Activated naive CD8-positive, alpha-beta T cell treated with anti-CD3 and anti-CD28 coated beads, Interleukin-2, amount 10 ng/mL, durations not matched to agents 7 days and 5 days (primary cell): ENCODE measurements around the gene ADCY9. TPM values are rescaled to one million over a fixed set of nuclear protein-coding genes. Genes with fewer than 3 reads are reported as not detected.
A peak's percentile ranks its signal among the peaks of the same experiment; 100 is the strongest.

Source experiments
- ATAC-seq: fragments of 150-1000 bp; cut with Tn5 transposase; one replicate; pipeline ENCODE4 v1.10.0; 2021; ENCODE audit warnings: low read depth, moderate library complexity
- POLR2A ChIA-PET: fragments of 350-600 bp; sonication (Branson Sonifier 250); formaldehyde crosslinking; loops from one replicate; lab custom pipeline; 2021; ENCODE audit warnings: antibody characterized with exemption; lab: Charles Lee
- DNase-seq: peaks from one replicate; pipeline ENCODE4 v3.0.0; 2021
- H3K27ac Mint-ChIP-seq: one replicate; pipeline ENCODE4 v1.8.0; 2022; ENCODE audit warnings: mild to moderate bottlenecking, mixed read lengths
- H3K27me3 Mint-ChIP-seq: one replicate; pipeline ENCODE4 v1.8.0; 2022; ENCODE audit warnings: mild to moderate bottlenecking, moderate library complexity, mixed read lengths
- H3K36me3 Mint-ChIP-seq: one replicate; pipeline ENCODE4 v1.8.0; 2021; ENCODE audit warnings: mild to moderate bottlenecking, mixed read lengths
- H3K4me1 Mint-ChIP-seq: one replicate; pipeline ENCODE4 v1.8.0; 2021; ENCODE audit warnings: mixed read lengths
- H3K4me3 Mint-ChIP-seq: one replicate; pipeline ENCODE4 v1.8.0; 2022; ENCODE audit warnings: mild to moderate bottlenecking, moderate library complexity, mixed read lengths
- H3K9me3 Mint-ChIP-seq: one replicate; pipeline ENCODE4 v1.8.0; 2021; ENCODE audit warnings: mixed read lengths
- total RNA-seq, 2 experiments: library from RNA; stranded (reverse); gene quantifications; one replicate each; pipeline ENCODE4 v1.2.3, GENCODE V29; 2021

ADCY9 gene
- total RNA-seq, 2 experiments from 2014 or later, result 9.9 to 10.1 TPM

- POLR2A ChIA-PET, result no interaction called here
- no peaks in the 10 kb centered on the region for H3K36me3 Mint-ChIP-seq
Observed at GRCh38 chr16:3986235-3986544, 130.1 kb downstream of the ADCY9 start.

GRCh38 chr16:3984111-3985060 is 131.9 kb downstream of the ADCY9 start:
- Mint-ChIP-seq H3K27me3 (peaks cover 1% of the 10 kb centered on the region), H3K36me3 (no peaks in the 10 kb centered on the region), H3K4me1 (peaks cover 1% of the 10 kb centered on the region), H3K4me3 (no peak overlapping the region), H3K27ac (no peak overlapping the region), H3K9me3 (no peaks in the 10 kb centered on the region)
- ATAC-seq (no peak), DNase-seq (no peak)
- POLR2A ChIA-PET, result no interaction called here

More at GRCh38 chr16:3986235-3986544, 130.1 kb downstream of the ADCY9 start:
- no peak overlapping the region for H3K27ac Mint-ChIP-seq
- DNase-seq, result no peak
- ATAC-seq, result no peak
- H3K4me1 Mint-ChIP-seq, result peaks cover 1% of the 10 kb centered on the region
- H3K4me3 Mint-ChIP-seq, result no peak overlapping the region
- H3K27me3 Mint-ChIP-seq, result peaks cover 1% of the 10 kb centered on the region
- no peaks in the 10 kb centered on the region for H3K9me3 Mint-ChIP-seq

GRCh38 chr16:3983081-3983520 is 133.1 kb downstream of the ADCY9 start:
- H3K27ac Mint-ChIP-seq, result no peak overlapping the region
- POLR2A ChIA-PET, result interaction anchor here (0.6 to 1.0 kb wide), 2 partner anchors 16 to 270 kb away, joined by 4 read pairs; no protein-coding TSS in a partner anchor
- H3K36me3 Mint-ChIP-seq, result peaks cover 1% of the 10 kb centered on the region
- H3K4me1 Mint-ChIP-seq, result peaks cover 1% of the 10 kb centered on the region
- peaks cover 1% of the 10 kb centered on the region for H3K27me3 Mint-ChIP-seq
- no peak overlapping the region for H3K4me3 Mint-ChIP-seq
- ATAC-seq, result peak; percentile 82
- H3K9me3 Mint-ChIP-seq, result no peaks in the 10 kb centered on the region
- peak; percentile 46 for DNase-seq

- peaks cover 1% of the 10 kb centered on the region for H3K4me1 Mint-ChIP-seq
- no peak overlapping the region for H3K27ac Mint-ChIP-seq
- POLR2A ChIA-PET, result no interaction called here
- H3K4me3 Mint-ChIP-seq, result no peak overlapping the region
- ATAC-seq, result no peak
- no peak for DNase-seq
- H3K27me3 Mint-ChIP-seq, result no peaks in the 10 kb centered on the region
- no peaks in the 10 kb centered on the region for H3K9me3 Mint-ChIP-seq
- peaks cover 1% of the 10 kb centered on the region for H3K36me3 Mint-ChIP-seq
Observed at GRCh38 chr16:3982216-3982615, 134.0 kb downstream of the ADCY9 start.

- H3K27ac Mint-ChIP-seq, result no peak overlapping the region
- DNase-seq (no peak), ATAC-seq (no peak)
- H3K4me3 Mint-ChIP-seq, result no peak overlapping the region
- POLR2A ChIA-PET, result no interaction called here
- H3K9me3 Mint-ChIP-seq, result no peaks in the 10 kb centered on the region
- H3K36me3 Mint-ChIP-seq, result peaks cover 4% of the 10 kb centered on the region
- peaks cover 1% of the 10 kb centered on the region for H3K4me1 Mint-ChIP-seq
- no peaks in the 10 kb centered on the region for H3K27me3 Mint-ChIP-seq
Observed at GRCh38 chr16:3980253-3981111, 135.8 kb downstream of the ADCY9 start.

GRCh38 chr16:3979518-3979917 is 136.7 kb downstream of the ADCY9 start:
- H3K36me3 Mint-ChIP-seq, result peaks cover 4% of the 10 kb centered on the region
- POLR2A ChIA-PET, result no interaction called here
- no peaks in the 10 kb centered on the region for H3K27me3 Mint-ChIP-seq
- peaks cover 1% of the 10 kb centered on the region for H3K4me1 Mint-ChIP-seq
- no peaks in the 10 kb centered on the region for H3K9me3 Mint-ChIP-seq
- no peak overlapping the region for H3K4me3 Mint-ChIP-seq
- ATAC-seq (no peak), DNase-seq (no peak)
- H3K27ac Mint-ChIP-seq, result no peak overlapping the region

GRCh38 chr16:3979070-3979469 is 137.2 kb downstream of the ADCY9 start:
- H3K27me3 Mint-ChIP-seq, result no peaks in the 10 kb centered on the region
- no peak overlapping the region for H3K27ac Mint-ChIP-seq
- H3K9me3 Mint-ChIP-seq, result no peaks in the 10 kb centered on the region
- no peak for ATAC-seq
- peaks cover 4% of the 10 kb centered on the region for H3K36me3 Mint-ChIP-seq
- DNase-seq, result no peak
- POLR2A ChIA-PET, result no interaction called here
- H3K4me3 Mint-ChIP-seq, result no peak overlapping the region
- H3K4me1 Mint-ChIP-seq, result peaks cover 1% of the 10 kb centered on the region

- H3K9me3 Mint-ChIP-seq, result no peaks in the 10 kb centered on the region
- no peak overlapping the region for H3K4me3 Mint-ChIP-seq
- H3K27ac Mint-ChIP-seq, result no peak overlapping the region
- ATAC-seq (no peak), DNase-seq (no peak)
- no peaks in the 10 kb centered on the region for H3K27me3 Mint-ChIP-seq
- H3K36me3 Mint-ChIP-seq, result peaks cover 4% of the 10 kb centered on the region
- POLR2A ChIA-PET, result no interaction called here
- no peaks in the 10 kb centered on the region for H3K4me1 Mint-ChIP-seq
Observed at GRCh38 chr16:3977376-3977775, 138.9 kb downstream of the ADCY9 start.

GRCh38 chr16:3974751-3975150 is 141.5 kb downstream of the ADCY9 start:
- Mint-ChIP-seq H3K27ac (no peak overlapping the region), H3K9me3 (no peaks in the 10 kb centered on the region), H3K27me3 (no peaks in the 10 kb centered on the region), H3K4me1 (no peaks in the 10 kb centered on the region), H3K36me3 (peaks cover 4% of the 10 kb centered on the region), H3K4me3 (no peak overlapping the region)
- ATAC-seq (no peak), DNase-seq (no peak)
- POLR2A ChIA-PET, result no interaction called here

GRCh38 chr16:3971706-3972105 is 144.5 kb downstream of the ADCY9 start:
- no peak overlapping the region for H3K4me3 Mint-ChIP-seq
- no peak for DNase-seq

GRCh38 chr16:3971261-3971660 is 145.0 kb downstream of the ADCY9 start:
- no peak overlapping the region for H3K4me3 Mint-ChIP-seq
- POLR2A ChIA-PET, result no interaction called here
- no peaks in the 10 kb centered on the region for H3K4me1 Mint-ChIP-seq
- no peaks in the 10 kb centered on the region for H3K9me3 Mint-ChIP-seq
- peaks cover 2% of the 10 kb centered on the region for H3K36me3 Mint-ChIP-seq
- no peak overlapping the region for H3K27ac Mint-ChIP-seq
- no peak for ATAC-seq
- DNase-seq, result no peak
- H3K27me3 Mint-ChIP-seq, result no peaks in the 10 kb centered on the region

More at GRCh38 chr16:3971706-3972105, 144.5 kb downstream of the ADCY9 start:
- POLR2A ChIA-PET, result no interaction called here
- Mint-ChIP-seq H3K36me3 (no peaks in the 10 kb centered on the region), H3K4me1 (no peaks in the 10 kb centered on the region), H3K9me3 (no peaks in the 10 kb centered on the region), H3K27ac (no peak overlapping the region), H3K27me3 (no peaks in the 10 kb centered on the region)
- no peak for ATAC-seq

GRCh38 chr16:3968551-3968950 is 147.7 kb downstream of the ADCY9 start:
- ATAC-seq (no peak), DNase-seq (no peak)
- Mint-ChIP-seq H3K27ac (no peak overlapping the region), H3K9me3 (no peaks in the 10 kb centered on the region), H3K4me3 (no peak overlapping the region), H3K27me3 (no peaks in the 10 kb centered on the region), H3K4me1 (no peaks in the 10 kb centered on the region), H3K36me3 (peaks cover 10% of the 10 kb centered on the region)
- POLR2A ChIA-PET, result no interaction called here

- POLR2A ChIA-PET, result no interaction called here
- no peaks in the 10 kb centered on the region for H3K9me3 Mint-ChIP-seq
- H3K36me3 Mint-ChIP-seq, result peaks cover 11% of the 10 kb centered on the region
- H3K4me3 Mint-ChIP-seq, result no peak overlapping the region
- H3K4me1 Mint-ChIP-seq, result peaks cover 8% of the 10 kb centered on the region
- no peak overlapping the region for H3K27ac Mint-ChIP-seq
- DNase-seq, result no peak
- ATAC-seq, result no peak
- no peaks in the 10 kb centered on the region for H3K27me3 Mint-ChIP-seq
Observed at GRCh38 chr16:3966681-3967080, 149.6 kb downstream of the ADCY9 start.
